ENCODE data around the gene CDKAL1.
A peak's percentile ranks its signal among the peaks of the same experiment; 100 is the strongest.

DNA sequence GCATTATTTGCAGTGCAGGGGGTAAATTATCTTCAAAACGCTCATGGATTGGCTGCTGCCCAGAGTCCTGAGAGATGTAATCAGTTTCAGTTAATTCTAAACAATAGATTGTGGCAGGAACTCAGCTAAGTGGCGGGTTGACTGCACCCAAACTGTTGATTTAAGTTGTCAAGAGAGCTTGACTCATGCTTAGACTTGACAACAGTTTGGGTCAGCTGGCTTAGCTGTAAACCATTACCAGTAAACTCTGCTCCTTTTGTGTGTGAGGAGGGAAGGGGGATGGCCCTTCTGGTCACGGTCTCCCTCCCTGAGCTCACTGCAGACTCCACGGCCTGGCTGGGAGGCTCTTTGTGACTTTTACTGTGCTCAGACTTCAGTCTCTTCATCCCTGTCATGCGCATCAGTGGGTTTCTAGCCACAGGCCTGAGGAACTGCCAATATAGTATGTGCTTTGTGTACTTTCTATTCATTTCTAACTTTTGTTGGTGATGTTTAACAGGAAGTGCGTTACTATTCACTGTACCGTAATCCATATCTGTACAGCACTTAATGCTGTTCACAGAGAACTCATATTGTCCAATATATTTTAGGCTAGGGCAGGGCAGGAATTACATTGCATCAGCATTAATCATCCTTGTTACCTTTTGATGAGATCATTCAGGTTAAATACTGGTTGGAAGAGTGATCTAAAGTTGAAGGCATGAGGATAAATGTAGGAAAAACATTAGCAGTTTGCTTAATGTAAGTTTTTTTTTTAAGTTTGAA lies 488.3 kb downstream of the CDKAL1 start:
- TF ChIP-seq CTCF (IDR thresholded peaks at IDR 0.05): no peak
- TF ChIP-seq POLR2AphosphoS5 (IDR thresholded peaks at IDR 0.05): peak in 2 of 3 donors; percentile 41 to 75
